SH-SY5Y (cell line): ENCODE results near the gene VPREB1.

Source experiments
- GATA2 ChIP-seq: IDR thresholded peaks from 2 replicates; pipeline ENCODE4 v1.6.1; 2011; ENCODE audit warnings: mild to moderate bottlenecking, low read depth, low read length
- GATA3 ChIP-seq: IDR thresholded peaks from 2 replicates; pipeline ENCODE4 v1.6.1; 2011; ENCODE audit warnings: low read depth, mild to moderate bottlenecking, low read length, moderate library complexity

DNA sequence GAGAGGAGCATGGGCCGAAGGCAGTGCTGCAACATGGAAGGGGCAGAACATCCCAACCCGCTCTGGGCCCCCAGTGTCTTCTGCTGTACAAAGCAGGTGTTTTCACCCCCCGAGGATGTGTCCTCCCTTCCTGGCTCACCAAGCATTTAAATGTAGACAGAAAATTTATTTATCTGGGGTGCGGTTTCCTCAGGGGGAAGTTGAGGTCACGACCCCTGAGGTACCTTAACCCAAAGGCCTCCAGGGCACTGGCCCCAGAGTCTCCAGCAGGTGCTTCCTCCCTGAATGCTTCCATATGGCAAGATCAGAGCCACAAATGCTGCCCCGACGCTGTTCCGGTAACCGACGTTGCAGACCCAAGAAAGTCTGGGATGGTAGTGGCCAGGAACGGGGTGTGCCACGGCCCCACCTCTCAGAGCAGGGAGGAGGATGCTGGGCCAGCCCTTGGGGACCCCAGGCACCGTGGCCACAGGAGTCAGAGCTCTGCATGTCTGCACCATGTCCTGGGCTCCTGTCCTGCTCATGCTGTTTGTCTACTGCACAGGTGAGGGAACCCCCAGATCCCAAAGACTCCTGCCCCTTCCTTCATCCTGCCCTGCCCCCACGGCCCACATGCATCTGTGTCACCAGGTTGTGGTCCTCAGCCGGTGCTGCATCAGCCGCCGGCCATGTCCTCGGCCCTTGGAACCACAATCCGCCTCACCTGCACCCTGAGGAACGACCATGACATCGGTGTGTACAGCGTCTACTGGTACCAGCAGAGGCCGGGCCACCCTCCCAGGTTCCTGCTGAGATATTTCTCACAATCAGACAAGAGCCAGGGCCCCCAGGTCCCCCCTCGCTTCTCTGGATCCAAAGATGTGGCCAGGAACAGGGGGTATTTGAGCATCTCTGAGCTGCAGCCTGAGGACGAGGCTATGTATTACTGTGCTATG is at the start of gene VPREB1:
- TF ChIP-seq GATA2 (no peak), GATA3 (no peak)
